T-helper 9 cell (primary cell): ENCODE results near the gene ATP1B2.

Source experiments
- DNase-seq: peaks from one replicate; pipeline ENCODE4 v3.0.0-alpha.2; 2020

ATP1B2 gene

DNA sequence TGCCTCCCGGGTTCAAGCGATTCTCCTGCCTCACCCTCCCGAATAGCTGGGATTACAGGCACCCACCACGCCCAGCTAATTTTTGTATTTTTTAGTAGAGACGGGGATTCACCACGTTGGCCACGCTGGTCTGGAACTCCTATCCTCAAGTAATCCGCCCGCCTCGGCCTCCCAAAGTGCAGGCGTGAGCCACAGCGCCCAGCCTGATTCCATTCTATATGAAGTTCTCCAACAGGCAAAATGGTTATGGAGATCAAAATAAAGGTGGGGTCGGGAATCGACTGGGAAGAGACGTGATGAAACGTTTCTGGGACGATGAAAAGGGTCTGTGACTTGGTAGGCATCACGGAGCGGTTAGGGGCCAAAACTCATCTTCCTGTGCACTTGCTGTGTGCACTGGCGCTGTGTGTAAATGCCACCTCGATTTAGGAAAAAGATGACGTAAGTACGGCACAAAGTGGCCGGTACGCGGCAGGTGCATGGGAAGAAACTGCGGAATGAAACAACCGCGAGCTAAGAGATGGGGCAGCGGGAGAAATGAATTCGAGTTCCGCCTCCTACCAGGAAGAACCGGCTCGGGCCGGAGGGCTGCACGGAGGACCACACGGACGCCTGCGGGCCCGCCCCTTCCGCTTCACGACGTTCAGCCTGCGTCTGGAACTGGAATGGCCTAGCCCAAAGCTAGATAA is 35.0 kb downstream of the ATP1B2 start:
- peak; percentile 81 for DNase-seq

DNA sequence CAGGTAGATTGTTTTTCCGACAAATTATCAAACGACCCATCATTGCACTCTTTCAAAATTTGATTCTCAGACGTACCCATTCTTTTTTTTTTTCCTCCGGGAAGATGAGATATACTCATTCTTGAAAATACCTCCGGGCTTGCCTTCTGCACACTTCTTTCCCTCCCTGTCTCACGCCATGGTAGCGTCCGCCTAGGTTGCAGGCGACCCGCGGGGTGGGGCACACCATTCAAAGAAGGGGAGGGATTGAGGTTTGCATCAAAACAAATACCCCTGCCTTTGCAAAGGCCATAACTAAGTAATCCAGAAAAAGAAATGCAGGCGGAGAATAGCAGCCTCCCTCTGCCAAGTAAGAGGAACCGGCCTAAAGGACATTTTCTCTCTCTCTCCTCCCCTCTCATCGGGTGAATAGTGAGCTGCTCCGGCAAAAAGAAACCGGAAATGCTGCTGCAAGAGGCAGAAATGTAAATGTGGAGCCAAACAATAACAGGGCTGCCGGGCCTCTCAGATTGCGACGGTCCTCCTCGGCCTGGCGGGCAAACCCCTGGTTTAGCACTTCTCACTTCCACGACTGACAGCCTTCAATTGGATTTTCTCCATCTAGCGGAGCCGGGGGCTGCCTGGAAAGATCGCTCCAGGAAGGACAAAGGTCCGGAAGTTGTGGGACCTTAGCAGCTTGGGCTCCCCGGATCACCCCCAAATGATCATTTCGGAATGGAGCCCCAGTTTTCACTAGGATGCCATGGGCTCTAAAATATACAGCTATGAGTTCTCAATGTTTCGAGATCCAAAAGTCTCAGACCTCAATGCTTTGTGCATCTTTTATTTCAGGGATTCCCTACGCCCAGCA is 35.7 kb downstream of the ATP1B2 start:
- peak; percentile 68 for DNase-seq

DNA sequence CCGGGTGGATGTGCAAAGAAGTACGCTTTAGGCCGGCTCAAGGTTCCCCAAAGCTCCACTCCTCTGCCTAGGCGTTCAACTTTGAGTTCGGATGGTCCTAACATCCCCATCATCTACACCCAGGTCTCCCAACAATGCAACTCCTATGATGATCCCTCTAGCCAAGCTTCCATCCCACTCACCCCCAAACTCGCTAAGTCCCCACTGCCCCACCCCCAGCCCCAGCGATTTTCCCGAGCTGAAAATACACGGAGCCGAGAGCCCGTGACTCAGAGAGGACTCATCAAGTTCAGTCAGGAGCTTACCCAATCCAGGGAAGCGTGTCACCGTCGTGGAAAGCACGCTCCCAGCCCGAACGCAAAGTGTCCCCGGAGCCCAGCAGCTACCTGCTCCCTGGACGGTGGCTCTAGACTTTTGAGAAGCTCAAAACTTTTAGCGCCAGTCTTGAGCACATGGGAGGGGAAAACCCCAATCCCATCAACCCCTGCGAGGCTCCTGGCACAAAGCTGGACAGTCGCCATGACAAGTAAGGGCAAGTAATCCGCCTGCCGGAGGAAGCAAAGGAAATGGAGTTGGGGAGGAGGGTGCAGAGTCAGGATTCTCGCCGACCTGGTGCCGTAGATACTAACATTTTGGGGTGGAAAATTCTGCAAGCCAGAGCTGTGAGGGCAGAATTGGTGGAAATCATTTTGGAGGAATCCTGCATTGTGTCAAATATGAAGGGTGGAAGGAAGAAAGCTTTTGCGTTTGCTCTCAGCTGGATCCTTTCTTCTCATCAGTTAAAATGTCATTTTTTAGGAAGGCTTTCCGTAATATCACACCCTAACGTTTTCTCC is 36.6 kb downstream of the ATP1B2 start, which contains the start of gene TP53:
Gene TP53, minus strand, starts transcription at position 419 of the 836 bp plus-strand sequence. CDS start 10,896 bp downstream, outside the sequence.
- peak; percentile 78 for DNase-seq

DNA sequence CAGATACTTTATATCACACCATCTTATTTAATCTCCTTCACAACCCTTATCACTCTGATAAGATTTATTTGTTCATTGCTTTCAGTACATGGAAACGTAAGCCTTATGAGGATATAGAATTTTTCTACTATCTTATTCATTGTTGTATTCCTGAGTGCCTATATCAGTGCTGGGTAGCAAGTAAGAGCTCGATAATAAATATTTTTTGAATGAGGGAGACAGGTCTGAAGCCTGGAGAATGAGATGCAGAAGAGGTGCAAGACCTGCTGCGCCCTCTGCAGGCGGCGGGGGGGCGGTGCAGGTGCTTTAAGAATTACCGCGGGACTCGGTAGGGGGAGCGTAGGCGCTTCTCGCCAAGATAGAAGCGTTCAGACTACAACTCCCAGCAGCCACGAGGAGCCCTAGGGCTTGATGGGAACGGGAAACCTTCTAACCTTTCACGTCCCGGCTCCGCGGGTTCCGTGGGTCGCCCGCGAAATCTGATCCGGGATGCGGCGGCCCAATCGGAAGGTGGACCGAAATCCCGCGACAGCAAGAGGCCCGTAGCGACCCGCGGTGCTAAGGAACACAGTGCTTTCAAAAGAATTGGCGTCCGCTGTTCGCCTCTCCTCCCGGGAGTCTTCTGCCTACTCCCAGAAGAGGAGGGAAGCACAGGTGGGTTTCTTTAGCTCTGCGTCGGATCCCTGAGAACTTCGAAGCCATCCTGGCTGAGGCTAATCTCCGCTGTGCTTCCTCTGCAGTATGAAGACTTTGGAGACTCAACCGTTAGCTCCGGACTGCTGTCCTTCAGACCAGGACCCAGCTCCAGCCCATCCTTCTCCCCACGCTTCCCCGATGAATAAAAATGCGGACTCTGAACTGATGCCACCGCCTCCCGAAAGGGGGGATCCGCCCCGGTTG is 37.4 kb downstream of the ATP1B2 start, which contains the start of gene WRAP53:
Gene WRAP53, plus strand, starts transcription at position 570 of the 900 bp plus-strand sequence. Its CDS starts 172 bp downstream, at position 742.
- peak; percentile 93 for DNase-seq

DNA sequence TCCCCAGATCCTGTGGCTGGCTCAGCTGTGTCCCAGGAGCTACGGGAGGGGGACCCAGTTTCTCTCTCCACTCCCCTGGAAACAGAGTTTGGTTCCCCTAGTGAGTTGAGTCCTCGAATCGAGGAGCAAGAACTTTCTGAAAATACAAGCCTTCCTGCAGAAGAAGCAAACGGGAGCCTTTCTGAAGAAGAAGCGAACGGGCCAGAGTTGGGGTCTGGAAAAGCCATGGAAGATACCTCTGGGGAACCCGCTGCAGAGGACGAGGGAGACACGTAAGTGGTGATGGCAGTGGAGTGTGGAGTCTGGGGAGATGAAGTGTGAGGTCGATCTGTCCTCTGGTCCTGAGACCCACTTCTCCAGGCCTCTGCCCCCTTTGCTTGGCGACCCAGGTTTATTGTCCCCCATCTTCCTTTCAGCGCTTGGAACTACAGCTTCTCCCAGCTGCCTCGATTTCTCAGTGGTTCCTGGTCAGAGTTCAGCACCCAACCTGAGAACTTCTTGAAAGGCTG is 38.1 kb downstream of the ATP1B2 start:
- DNase-seq, result no peak

DNA sequence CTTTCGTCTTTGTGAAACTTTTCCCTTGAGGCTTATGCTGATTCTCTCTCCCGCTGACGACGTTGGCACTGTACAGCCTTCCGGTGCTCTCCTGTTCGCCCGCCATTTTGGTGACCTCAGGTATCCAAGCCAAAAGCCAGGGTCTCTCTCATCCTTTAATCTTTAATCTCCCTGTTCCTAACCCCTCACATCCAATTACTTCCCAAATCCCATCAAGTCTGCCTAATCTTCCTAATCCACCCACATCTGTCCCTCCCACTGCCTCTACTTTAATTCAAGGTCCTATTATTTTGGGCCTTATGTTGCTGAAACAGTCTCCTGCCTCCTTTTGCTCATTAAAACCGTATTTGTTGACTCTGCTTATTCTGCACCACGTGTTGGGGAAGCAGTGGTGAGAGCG is 44.9 kb downstream of the ATP1B2 start:
- DNase-seq, result no peak

DNA sequence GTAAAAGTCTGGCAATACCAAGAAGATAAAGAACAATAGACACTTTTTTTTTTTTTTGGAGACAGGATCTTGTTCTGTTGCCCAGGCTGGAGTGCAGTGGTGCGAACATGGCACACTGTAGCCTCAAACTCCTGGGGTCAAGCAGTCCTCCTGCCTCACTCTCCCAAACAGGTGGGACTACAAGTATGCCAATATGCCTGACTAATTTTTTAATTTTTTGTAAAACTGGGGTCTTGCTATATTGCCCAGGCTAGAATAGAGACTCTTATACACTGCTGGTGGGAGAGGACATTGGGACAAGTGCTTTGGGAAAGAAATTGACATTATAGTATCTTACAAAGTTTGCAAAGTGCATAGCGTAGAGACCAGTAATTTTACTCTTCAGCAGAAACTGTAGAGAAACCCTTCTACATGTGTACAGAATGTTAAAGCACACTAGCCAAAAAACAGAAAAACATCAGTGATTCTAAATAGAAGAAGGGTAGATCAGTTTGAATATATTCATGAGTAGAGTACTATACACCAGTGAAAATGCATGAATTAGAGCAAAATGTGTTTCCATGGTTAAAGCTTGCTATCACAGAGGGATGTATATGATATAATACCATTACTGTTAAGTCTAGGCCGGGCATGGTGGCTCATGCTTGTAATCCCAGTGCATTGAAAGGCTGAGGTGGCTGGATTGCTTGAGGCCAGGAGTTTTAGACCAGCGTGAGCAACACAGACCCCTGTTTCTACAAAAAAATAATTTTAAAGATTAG is 47.3 kb downstream of the ATP1B2 start:
- DNase-seq, result no peak

DNA sequence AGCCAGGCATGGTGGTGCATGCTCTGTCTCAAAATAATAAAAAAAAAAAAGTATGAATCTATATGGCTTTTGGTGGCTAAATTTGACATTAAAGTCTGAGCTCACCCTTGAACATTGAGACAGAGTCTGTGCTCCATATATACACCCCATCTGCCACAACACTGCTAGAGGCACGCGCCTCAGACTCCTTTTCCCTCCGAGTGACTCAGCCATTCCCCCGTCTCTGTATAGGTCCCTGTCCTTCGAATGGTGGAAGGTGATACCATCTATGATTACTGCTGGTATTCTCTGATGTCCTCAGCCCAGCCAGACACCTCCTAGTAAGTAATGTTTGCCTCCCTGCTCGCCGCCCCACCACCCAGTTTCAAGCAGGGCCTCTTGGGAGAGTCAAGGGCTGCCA is 49.8 kb downstream of the ATP1B2 start:
- DNase-seq, result no peak

DNA sequence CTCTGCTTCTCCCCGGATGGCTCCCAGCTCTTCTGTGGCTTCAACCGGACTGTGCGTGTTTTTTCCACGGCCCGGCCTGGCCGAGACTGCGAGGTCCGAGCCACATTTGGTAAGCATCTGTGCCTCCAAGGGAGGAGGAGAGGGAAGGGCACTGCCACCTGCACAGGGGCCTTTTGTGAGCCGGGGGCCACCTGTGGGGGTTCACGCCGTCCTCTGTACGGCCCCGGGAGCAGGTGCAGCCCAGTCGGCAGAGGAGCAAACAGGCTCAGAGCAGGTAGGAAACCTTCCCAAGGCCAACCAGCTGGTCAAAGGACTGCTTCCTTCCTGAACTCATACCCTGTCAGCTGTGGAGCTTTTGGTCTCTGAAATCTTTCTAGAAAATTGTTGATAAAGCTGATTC is 51.0 kb downstream of the ATP1B2 start:
- no peak for DNase-seq

DNA sequence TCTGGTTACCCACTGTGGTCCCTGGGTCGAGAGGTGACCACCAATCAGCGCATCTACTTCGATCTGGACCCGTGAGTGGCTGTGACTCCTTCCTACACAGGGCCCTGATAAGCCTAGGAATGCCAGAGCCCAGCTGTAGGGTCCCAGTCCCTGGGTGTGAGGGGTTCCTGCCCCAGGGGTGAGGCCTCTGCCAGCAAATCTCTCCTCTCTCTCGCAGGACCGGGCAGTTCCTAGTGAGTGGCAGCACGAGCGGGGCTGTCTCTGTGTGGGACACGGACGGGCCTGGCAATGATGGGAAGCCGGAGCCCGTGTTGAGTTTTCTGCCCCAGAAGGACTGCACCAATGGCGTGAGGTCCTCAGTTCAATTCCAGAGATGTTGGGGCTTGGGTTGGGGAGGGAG is 52.0 kb downstream of the ATP1B2 start:
- DNase-seq, result no peak

DNA sequence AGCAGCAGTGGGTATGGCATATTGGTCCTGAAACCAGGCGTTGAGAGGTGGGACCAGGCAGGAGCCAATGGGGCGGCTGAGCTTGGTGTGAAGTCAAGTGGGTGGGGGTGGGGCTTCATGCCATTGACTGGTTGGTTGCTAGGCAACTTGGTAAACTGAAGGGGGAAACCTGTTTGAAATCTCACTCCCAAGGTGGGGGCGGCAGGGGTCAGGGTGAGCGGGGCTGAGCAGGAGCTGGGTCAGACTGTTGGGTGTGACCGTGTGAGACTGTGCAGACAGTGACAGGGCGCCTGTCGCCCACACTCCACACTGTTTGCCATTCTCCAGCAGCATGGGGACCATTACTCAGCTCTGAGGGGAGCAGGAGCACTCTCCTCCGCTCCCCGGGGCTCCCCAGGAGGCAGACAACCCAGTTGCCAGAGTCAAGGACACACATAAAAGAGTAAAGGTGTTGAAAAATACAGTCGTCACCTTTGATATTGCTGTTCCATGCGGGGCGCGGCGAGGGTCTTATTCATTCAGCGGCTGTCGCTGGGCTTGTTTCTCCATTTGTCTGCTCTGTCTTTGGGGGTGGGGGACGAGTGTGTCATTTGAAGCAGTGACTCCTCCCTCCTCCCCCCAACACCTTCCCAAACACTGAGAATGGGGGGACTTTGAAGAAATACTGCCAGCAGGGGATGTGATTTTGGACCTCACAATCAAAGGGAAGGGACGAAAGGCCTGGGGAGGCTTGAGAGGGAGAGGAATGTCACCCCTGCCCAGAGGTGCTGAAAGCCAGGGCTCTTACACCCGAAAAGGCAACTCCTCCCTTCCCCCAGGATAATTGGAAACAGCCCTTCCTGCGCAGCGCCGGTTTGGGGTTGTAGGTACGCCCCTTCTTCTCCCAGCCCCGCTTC is 53.1 kb downstream of the ATP1B2 start:
- no peak for DNase-seq

DNA sequence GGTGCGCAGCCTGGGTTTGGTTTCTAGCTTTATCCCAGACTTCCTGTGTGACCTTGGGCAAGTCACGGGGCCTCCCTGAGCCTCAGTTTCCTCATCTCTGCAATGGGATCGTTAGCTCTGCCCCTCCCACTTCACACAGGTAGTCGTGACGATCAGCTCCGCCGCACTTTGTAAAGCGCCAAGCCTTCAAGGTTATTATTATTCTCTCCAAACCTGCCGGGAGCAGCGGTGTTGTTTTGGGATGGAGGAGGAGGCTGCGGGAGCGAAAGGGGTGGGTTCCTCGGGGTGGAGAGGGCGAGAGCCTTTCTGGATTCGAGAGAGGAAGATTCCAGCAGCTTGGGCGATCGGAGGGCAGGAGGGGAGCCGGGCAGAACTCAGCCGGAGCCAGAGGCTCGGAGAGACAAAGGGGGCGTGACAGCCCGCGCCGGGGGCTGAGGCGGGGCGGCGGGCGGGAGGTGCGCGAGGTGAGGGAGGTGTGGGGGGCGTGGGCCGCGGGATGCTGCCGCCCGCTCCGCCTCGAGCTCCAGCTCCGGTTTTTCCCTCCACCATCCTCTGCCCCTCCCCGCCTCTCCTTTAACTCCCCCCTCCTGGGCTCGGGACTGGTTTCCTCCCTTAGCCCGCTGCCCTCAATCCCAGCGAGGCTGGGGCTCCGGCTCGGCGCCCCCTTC is 54.0 kb downstream of the ATP1B2 start, which contains the start of gene EFNB3:
Gene EFNB3, plus strand, starts transcription at position 602 of the 668 bp plus-strand sequence. CDS start 397 bp downstream, outside the sequence.
- DNase-seq, result no peak

DNA sequence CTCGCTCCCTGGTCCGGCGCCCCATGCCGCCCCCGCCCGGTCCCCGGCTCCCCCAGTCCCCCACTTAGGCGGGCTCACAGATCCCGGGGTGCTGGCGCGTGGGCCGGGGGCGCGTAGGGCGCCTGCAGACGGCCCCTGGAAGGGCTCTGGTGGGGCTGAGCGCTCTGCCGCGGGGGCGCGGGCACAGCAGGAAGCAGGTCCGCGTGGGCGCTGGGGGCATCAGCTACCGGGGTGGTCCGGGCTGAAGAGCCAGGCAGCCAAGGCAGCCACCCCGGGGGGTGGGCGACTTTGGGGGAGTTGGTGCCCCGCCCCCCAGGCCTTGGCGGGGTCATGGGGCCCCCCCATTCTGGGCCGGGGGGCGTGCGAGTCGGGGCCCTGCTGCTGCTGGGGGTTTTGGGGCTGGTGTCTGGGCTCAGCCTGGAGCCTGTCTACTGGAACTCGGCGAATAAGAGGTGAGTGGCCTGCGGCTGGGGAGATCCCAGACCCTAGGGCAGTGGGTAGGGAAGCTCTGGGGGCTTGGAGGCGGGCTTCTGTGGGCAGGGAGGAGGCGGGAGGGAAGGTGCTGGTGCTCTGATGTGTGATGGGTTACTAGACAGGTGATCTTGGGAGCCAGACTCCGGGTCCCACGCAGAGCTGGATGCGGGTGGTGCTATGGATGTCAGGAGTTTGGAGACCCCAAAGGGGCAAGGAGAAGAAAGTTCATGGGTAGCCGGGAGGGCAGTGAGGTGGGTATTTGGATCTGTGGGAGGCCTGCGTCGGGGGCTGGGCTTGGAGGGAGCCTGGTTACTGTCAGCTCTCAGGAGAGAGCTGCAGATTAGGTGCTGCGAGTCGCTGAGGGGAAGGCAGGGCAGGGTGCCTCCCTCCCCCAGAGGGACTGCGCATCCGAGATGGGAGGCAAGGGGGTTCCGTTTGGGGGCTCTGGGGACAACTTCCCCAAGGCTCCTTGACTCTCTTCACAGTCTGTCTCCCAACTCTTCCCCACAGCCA is 54.8 kb downstream of the ATP1B2 start:
- DNase-seq, result no peak

DNA sequence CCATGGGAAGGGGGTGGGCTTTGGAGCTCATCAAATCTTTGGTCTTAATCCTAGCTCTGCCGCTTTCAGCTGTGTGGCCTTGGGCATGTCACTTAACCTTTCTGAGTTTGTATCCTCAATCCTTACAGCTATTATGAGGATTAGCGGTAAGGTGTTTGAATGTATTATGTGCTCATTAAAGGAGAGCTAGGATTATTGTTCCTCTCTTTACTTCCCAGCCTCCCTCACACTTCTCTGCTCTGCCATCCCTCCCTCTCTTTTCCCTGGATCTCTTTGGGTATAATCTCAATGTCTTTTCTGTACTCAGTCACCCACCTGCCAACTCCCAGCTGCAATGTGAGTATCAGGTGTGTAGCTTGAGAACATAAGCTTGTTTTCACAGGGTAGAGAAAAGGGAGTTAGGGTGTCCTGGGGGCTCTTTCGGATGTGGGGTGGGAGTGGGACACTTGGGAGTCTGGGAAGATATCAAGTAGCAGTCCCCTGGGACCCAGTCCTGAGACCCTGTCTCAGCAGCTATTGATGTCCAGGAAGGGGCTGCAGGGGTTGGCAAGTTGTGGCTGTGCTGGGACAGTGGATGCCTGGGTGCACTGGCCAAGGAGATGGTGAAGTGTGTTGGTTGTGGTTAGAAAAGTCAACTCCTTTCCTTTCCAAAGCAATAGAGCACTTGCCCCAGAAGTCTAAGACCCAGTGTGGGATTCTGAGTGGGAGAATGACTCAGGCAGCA is 56.1 kb downstream of the ATP1B2 start:
- no peak for DNase-seq
